GM15510 (cell line): ENCODE results near the gene TBL2.

Experiments
- POLR2A ChIP-seq: IDR thresholded peaks from 3 replicates; pipeline ENCODE4 v1.6.1; 2011; ENCODE audit warnings: borderline replicate concordance; ENCODE audit not compliant: insufficient read length; ENCODE audit errors: extremely low read depth

TBL2 gene

DNA sequence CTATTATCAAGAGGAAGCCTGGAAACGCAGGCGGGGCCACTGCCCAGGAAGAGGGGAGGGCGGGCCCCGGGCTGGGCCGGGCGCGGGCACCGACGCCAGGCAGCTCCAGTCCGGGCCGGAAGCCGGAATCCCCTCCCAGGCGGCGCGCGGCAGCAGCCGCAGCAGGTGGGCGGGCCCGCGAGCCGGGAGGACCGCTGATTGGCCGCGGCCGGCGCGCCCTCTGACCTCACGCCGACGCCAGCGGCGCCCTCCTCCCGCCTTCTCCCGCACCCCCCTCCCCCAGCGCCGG lies 21.3 kb downstream of the TBL2 start:
- no peak for TF ChIP-seq POLR2A

DNA sequence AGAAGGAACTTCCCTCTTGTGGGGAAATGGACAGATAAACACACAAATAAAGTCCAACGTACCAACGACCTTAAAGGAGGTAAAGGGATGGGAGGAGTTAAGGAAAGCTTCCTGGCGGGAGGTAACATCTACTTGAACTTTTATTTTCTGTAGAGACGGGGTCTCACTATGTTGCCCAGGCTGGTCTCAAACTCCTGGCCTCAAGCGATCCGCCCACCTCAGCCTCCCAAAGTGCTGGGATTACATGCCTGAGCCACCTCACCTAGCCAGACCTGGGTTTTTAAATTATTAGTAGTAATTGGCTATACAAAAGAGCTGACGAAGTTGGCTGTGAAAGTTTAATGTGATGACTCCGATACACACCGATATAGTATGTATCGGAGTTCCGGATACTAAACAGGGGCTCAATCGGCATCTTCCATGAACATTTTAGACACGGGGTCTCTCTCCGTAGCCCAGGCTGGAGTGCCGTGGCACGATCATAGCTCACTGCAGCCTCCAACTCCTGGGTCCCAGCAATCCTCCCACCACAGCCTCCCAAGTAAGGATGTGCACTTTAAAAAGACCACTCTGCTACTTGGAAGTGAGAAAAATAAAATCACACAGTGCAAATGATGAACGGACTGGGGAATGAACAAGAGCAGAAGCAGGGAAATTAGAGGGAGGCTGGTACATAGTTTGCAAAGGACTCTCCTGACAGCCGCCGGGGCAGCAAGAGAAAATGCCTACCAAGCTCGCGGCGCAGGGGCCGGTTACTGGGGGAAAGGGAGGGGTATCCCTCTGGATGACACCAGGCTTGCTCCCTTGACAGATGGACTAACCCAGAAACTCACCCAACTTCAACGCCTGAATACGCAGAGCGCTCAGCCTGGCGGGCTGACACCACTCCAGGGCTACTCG lies 21.9 kb downstream of the TBL2 start:
- no peak for TF ChIP-seq POLR2A

DNA sequence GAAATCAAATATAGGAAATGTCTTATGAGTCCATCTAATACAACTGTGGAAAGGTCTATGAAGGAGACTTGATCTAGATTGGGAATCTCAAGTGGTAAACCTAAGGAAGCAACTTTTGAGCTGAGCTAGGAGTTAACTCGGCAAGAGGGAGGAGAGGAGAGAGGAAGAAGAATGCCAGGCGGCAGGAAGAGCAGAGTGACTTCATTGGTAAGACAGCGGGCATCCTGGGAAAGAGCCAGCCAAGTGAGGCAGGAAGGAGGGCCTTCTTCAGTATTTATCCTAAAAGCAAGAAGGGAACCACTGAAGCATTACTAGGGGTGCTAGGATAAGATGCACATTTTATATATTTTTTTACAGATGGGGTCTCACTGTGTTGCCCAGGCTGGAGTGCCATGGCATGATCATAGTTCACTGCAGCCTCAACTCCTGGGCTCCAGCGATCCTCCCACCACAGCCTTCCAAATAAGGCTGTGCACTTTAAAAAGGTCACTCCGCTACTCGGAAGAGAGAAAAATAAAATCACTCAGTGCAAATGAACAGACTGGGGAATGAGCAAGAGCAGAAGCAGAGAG lies 22.9 kb downstream of the TBL2 start:
- TF ChIP-seq POLR2A: no peak

DNA sequence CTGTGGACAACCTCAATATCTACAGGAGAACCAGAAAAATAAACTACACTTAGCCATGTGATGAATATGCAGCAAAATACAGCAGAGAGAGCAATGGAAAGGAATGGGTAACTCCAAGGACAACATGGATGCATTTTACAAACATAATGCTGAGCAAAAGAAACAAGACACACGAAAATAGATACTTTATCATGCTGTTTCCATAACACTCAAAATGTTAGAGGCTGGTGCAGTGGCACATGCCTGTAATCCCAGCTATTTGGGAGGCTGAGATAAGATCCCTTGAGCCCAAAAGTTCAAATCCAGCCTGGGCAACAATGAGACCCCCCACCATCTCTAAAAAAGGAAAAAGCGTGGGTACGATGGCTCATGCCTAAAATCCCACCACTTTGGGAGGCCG lies 29.2 kb downstream of the TBL2 start:
- TF ChIP-seq POLR2A: no peak

DNA sequence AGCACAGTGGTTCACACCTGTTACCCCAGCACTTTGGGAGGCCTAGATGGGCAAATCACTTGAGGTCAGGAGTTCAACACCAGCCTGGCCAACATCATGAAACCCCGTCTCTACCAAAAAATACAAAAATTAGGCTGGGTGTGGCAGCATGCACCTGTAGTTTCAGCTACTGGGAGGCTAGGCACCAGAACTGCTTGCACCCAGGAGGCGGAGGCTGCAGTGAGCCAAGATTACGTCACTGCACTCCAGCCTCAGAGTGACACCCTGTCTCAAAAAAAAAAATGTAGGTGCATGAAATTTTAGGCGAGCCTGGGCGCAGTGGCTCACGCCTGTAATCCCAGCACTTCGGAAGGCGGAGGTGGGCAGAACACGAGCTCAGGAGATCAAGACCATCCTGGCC lies 30.5 kb downstream of the TBL2 start:
- TF ChIP-seq POLR2A: no peak

DNA sequence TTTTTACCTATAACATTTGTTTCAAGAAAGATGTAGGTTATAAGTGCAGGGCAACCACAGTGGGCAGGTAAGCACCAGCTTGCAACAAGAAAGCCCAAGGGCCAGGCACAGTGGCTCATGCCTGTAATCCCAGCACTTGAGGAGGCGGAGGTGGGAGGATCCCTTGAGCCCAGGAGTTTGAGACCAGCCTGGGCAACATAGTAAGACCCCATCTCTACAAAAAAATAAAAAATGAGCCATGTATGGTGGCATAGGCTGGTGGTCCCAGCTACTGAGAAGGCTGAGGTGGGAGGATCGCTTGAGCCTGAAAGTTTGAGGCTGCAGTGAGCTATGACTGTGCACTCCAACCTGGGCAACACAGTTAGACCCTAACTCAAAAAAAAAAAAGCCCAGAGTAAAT lies 33.7 kb downstream of the TBL2 start:
- no peak for TF ChIP-seq POLR2A

DNA sequence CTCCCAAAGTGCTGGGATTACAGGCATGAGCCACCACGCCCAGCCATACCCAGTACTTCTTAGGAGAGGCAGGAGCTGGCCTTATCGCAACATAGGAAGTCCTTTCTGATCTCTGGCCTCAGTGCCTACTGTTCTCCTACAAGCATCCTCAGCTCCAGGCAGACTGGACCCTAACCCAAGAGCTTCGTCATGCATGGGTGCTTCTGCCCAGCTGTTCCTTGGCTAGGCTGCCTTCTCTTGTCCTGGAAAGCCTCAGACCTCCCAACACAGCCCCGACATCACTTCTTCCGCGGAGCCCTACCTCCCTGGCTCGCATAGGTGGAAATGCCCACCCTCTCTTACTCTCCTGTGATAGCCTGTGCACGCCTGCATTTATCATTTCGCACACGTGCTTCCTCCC lies 36.7 kb downstream of the TBL2 start:
- TF ChIP-seq POLR2A: no peak

DNA sequence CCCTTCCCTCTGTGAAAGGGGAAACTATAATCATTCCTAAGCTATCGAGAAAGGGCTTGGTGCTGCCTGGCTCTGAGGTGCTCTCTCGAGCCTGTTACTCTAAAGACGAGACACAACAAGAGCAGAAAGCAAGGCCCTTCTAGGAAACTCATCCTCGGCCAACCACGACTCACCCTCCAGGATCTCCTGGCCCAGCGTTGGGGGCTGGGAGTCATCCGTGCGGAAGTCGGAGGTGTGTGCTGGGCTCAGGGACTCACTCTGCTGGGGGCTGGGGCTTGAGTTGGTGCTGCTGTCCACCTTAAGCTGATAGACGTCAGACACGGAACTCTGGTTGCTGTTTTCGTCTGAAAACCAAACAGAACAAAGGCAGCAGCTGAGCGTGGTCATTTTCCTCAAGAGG lies 38.7 kb downstream of the TBL2 start:
- no peak for TF ChIP-seq POLR2A

DNA sequence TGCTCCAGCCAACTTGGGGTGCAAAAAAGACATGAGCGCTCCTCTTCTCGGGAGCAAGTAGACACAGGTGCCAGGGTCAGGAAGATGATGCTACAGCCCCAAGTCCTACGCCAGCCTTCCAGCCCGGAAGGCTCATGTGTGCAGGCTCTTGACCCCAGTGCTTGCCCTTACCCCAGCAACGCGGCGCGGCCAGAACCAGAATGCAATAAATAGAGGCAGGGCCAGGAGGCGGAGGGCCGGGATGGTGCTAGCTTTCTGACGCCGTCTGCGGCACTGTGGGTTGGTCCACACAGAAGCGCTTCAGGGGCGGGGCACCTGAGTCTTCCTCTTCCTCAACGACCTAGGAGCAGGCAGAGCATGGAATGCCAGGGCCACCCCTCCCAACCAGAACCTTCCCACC lies 41.3 kb downstream of the TBL2 start:
- TF ChIP-seq POLR2A: no peak

DNA sequence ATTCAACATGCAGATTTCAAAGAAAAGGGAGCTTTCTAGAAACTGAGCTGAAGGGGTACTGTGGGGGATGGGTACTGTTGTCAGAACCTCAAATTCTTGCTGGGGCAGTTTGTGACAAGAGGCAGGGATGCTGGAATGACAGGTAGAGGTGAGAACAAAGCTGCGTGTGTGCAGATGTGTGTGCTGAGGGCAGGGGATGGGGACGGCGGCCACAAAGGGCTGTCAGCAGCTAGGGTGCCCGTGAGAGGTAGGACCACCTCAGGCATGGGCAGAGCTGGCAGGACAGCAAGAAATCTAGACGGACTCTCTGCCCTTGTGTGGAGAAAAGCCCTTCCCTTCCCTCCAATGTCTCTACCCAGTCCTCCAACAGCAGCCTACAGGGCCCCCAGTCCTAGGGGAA lies 41.9 kb downstream of the TBL2 start:
- no peak for TF ChIP-seq POLR2A

DNA sequence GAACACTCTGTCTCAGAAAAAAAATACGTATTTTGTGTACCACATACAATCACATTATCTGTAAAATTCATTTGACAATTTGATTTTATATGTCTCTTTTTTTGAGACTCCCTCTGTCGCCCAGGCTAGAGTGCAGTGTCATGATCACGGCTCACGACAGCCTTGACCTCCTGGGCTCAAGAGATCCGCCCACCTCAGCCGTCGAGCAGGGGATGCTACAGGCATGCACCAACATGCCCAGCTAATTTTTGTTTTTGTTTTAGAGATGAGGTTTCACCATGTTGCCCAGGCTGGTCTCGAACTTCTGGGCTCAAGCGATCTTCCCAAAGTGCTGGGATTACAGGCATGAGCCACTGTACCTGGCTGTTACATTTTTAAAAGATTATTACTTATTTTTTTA lies 44.6 kb downstream of the TBL2 start:
- TF ChIP-seq POLR2A: no peak

DNA sequence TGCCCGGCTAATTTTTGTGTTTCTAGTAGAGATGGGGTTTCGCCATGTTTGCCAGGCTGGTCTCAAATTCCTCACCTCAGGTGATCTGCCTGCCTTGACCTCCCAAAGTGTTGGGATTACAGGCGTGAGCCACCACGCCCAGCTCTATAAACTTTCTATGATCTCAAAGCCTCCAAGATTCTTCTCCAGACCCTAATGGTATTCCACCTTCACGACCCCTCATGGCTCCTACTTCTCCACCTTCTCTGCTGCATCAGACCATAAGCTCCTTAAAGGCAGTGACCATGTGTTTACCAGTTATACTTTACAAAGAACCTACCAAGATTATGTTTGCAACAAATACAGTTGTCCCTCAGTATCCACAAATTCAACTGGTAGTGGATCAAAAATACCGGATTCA lies 46.2 kb downstream of the TBL2 start:
- TF ChIP-seq POLR2A: no peak

DNA sequence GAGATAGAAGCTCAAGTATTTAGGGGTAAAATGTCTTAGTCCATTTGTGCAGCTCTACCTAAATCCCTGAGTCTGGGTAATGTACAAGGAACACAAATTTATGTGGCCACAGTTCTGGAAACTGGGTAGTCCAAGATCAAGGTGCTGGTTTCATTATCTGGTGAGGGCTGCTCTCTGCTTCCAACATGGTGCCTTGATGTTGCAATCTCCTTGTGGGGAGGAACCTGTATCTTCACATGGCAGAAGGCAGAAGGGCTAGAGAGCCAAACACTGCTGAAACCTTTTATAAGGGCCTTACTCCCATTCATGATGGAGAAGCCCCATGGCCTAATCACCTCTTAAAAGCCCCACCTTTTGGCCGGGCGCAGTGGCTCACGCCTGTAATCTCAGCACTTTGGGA lies 47.6 kb downstream of the TBL2 start:
- no peak for TF ChIP-seq POLR2A

DNA sequence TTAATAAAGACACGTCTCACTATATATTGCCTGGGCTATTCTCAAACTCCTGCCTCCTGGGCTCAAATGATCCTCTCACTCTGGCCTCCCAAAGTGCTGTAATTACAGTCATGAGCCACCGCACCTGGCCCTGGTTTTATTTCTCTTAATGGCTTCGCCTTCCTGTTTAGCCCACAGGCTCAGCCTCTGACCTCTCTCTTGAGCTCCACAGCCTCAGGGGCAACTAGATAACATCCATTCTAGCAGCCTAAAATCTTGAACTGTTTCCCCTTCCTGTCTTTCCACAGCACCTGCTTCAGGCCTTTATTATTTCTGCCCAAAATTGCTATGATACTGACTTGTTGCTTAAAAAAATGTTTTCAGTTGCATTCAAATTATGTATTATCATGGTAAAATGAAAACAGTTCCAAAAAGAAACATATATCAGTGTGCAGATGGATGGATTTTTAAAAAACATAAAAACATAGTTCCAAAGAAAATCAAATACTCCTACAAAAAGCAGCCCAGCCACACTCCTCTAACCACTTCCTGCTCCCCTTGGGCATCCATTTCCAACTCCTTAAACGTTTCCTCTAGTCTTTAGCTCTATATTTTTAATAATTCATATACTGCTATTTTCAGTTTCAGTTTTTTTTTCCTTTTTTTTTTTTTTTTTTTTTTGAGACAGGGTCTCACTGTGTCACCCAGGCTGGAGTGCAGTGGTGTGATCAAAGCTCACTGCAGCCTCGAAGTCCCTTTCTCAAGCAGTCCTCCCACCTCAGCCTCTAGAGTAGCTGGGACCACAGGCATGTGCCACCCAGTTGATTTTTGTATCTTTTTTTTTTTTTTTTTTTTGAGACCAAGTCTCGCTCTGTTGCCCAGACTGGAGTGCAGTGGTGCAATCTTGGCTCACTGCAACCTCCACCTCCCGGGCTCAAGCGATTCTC lies 51.2 kb downstream of the TBL2 start:
- TF ChIP-seq POLR2A: no peak

DNA sequence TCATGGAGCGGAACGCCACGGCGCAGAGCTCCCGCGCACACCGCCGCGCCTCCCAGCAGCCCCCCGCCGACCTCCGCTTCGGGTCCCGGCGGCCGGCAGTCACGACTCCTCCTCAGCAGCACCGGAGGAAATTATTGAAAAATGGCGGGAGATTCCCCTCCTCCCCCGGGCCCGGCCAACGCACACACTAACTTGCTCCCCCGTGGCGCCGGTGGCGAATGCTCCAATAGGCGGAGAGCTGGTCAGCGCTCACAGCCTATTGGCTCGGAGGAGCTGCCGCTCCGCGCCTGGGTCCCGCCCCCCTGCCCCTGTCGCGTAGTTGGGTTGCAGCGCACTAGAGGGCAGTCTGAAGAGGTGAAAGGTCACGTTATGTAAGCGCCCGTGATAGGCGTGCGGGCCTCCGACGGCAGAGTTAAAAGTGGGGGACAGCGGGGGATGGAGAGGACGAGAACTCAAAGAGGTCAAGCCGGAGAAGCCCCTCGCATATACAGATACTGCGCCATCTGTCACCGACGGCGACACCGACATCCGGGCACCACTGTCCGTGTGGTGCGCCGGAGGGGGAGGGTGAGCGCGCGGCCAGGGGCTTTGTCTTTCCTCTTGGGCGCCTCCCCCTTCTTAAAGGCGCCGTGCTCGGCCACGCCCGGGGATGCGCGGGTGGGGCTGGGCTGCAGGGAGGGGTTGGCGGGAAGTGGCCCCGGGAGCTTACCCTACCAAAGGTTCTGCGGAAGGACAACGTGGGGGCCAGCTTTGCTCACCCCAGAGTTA lies 56.1 kb downstream of the TBL2 start, which contains the start of gene BAZ1B:
BAZ1B (minus strand) TSS at position 189 of the 768 bp plus-strand sequence. CDS start 360 bp downstream, outside the sequence.
- peak; percentile 79 for TF ChIP-seq POLR2A
